GM12801 (cell line): ENCODE measurements around the gene INO80.

Experiments used
- TF ChIP-seq, protein P1 (sequence below): IDR thresholded peaks from one replicate; pipeline ENCODE4 v1.5.1; 2011; ENCODE audit warnings: control low read depth; ENCODE audit not compliant: insufficient read length; ENCODE audit errors: extremely low read depth

The INO80 gene

DNA sequence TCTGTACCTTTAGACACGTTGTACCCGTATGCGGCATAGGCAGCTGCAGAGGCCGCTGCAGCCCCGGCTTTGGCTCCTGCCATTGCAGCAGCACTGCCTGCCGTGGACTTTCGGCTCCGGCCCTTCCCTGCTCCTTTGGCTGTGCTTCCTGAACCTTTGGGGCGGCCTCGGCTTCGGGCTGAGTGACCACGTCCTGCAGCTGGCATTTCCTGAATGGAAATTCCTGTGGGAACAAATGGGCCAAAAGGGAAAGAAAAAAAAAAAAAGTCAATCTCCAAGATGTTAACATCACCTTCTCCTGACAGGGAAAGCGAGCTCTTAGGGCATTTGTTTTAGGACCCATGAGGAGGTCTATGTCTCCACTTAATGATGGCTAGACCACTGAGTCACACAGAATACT lies 133.2 kb downstream of the INO80 start:
- TF ChIP-seq, protein P1, sequence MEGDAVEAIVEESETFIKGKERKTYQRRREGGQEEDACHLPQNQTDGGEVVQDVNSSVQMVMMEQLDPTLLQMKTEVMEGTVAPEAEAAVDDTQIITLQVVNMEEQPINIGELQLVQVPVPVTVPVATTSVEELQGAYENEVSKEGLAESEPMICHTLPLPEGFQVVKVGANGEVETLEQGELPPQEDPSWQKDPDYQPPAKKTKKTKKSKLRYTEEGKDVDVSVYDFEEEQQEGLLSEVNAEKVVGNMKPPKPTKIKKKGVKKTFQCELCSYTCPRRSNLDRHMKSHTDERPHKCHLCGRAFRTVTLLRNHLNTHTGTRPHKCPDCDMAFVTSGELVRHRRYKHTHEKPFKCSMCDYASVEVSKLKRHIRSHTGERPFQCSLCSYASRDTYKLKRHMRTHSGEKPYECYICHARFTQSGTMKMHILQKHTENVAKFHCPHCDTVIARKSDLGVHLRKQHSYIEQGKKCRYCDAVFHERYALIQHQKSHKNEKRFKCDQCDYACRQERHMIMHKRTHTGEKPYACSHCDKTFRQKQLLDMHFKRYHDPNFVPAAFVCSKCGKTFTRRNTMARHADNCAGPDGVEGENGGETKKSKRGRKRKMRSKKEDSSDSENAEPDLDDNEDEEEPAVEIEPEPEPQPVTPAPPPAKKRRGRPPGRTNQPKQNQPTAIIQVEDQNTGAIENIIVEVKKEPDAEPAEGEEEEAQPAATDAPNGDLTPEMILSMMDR, result no peak

DNA sequence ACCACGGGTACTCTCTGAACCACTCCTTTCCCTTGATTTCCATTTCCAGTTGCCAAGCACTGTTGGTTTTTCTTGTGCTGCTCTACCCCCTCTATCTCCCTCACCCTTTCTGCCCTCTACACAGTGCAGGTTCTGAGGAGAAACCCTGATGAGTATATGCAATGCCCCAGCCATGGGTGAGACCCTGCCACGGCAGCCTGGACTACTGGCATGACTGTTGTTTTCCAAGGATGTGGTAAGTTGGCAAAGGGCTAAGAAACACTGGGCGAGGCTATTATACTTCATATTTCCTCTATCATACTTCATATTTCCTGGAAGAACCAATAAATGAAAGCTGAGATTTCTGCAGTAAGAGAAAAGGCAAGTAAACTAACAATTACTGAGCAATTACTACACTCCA lies 134.9 kb downstream of the INO80 start:
- TF ChIP-seq, protein P1, result no peak

DNA sequence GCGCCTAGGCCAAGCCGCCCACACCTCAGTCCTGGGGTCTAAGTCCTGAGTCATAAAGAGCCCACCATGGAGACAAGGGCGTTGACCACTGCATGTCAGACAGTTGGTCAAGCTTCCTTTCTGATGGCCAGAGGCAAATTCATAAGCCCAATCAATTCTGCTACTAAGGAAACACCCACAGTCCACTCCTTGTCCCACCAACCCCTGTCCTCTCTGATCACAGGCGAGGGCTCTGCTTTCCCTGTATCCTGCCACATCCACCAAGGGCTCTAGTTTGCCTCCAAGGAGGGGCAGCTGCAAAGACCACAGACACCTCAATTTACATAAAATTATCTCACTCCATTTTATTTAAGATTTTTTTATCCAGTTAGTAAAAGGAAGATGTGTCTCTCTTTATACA lies 137.5 kb downstream of the INO80 start:
- TF ChIP-seq, protein P1, result no peak

DNA sequence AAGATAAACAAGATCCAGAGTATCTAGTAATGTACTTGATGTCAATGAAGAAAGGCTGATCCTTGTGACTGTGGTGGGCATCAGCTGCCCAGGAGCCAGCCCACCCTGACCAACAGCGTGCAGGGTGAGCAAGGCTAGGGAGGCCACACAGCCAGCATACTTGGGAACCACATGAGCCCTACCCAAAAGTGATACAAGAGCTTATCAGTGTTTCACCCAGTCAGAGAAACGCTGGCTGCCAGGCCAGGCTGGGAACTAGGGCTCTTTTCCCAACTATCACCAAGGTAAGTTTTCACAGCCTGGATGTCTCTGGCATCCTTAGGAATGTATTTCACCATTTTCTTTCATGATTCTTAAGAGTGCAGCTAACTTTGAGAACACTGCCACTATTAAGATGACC lies 137.9 kb downstream of the INO80 start:
- TF ChIP-seq, protein P1, result no peak

DNA sequence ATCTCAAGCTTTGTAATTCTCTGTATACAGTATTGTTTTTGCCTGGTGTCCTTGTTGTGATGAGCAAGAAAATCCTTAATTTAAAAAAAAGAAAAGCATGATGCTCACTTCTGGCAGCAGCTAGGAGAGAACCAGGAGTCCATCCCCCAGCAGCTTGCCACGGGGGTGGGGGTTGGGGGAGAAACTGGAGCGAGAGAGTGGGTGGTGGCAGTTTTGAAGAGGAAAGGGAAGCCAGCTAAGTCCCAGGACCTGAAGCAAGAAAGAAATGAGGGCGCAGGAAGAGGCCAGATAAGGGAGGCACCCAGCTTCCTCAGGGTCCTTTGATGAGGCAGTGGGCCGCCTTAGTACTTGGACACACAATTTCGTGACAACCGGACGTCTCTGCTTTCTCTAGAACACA lies 139.3 kb downstream of the INO80 start:
- TF ChIP-seq, protein P1, result no peak

DNA sequence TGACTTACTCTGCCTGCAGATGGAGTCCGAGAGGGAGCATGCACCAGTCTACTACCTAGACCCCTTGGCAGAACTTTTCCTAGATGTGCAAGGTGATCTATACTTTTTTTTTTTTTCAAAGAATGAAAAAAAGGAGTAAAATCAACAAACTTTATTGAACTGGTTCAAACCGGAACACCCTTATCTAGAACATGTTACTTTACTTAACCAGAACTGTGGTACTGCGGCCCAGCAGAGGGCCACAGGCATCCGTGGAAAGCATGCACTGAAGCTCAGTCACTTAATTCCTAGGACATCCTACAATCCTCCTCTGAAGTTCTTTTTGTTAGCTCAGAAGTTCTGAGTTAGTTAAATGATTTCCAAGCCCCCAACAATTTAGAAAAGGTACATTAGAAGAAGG lies 141.2 kb downstream of the INO80 start:
- TF ChIP-seq, protein P1, result no peak

DNA sequence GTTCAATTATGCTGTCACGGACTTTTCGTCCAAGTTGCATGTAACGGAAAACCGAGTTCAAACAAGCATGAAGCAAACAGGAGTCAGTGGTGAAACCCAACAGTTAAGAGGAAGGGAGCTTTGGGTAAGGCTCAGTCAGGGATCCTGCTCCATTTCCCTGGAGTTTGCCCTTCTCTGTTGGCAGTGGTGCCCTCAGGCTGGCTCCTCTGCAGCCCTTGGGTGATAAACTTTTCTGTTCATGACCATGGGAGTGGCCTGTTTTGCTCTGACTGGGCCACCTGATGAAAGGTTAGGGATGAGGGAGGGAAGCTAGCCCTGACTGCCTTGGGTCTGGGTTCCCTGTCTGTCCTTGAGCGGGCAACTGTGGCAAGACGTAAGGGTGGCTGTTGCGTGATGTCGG lies 146.7 kb downstream of the INO80 start:
- TF ChIP-seq, protein P1, result no peak
